Activated CD4-positive, alpha-beta T cell treated with anti-CD3 and anti-CD28 coated beads for 1 hour (primary cell): ENCODE data around the gene LGALS7.

Source experiments
- DNase-seq: peaks from one replicate; pipeline ENCODE4 v3.0.0-alpha.2; 2020

The LGALS7 gene

GRCh38 chr19:38737921-38738737 lies 35.2 kb downstream of the LGALS7 start:
- DNase-seq = no peak

DNA sequence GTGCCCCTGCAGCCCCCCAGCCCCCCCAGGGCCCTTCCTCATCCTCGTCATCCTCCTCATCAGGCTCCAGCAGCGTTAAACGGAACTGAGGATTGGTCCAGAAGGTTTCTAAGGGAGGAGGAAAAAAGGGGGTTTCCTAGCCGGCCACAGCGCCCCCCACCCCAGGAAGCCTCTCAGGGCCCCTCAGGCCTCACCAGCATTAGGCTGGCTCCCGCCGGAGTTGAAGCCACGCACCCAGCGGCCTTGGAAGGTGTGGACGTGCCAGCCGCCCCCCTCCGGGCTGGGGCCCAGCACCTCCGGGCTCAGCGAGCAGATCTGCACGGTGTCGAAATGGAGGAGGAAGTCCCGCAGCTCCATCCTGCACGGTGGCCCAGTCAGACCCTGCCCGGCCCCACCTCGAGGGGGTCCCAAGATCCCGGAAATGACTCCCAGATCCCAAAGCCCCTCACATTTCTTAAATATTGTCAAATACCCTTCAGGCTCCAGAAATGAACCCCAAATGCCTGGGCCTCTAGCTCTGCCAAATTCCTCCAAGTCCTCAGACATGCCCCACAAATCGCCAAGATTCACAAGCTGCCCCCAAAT lies 35.9 kb downstream of the LGALS7 start:
- no peak for DNase-seq

DNA sequence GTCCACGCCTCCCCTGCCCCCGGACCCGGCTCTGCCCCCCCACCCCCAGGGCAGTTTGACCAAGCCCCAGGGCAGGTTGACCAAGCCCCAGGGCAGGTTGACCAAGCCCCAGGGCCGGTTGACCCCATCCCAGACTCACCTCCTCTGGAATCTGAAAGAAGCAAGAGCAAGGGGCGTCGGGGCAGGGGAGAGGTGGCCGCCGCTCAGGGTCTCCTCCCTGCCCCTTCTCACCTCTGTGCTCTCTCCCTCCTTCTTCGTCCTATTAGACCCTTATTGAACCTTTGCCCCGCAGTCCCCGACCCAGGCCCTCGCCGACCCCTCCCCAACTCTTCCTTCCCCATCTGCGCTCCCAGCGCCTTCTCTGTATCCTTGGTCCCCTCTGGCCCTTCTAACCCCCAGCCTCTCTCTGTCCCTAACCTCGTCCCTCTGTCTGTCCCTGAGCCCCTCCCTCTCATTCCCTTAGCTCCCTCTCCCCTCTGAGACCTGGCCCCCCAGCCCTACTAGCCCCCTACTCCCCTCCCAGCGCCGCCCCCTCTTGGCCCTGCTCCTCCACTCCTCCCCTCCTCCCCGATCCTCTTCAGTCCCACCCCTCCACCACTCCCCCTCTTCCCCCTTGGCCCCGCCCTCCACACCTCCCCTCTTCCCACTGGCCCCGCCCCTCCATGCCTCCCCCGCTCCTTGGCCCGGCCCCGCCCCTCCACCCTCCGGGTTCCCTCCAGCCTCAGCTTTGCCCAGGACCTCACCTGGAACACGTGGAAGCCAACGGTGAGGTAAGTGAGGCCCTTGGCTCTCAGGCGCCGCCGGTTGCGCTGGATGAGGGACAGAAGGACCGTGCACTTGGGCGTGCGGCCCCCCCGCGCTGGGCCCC lies 36.7 kb downstream of the LGALS7 start:
- DNase-seq = peak; percentile 48

- peak; percentile 32 for DNase-seq
Measured at GRCh38 chr19:38736036-38736412, 37.3 kb downstream of the LGALS7 start.

DNA sequence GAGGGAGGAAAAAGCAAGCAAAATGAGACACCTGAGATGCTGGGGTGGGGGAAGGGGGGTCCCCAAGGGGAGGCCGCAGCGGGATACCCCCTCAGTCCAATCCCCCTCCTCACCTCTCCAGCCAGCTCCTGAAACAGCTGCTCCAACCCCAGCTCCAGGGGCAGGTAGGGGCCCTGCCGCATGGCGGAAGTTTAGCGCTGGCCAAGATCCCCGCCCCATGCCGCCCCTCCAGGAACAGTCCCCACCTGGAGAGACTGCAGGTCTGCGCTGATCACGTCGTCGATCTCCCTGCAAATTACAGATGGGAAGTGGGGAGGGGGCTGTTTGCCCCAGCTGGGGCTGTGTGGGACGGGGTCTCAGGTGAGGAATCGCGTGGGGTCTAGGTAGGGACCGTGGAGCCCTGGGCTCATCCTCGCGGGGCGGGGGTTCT lies 38.0 kb downstream of the LGALS7 start:
- no peak for DNase-seq

- DNase-seq = no peak
Measured at GRCh38 chr19:38734426-38735256, 38.7 kb downstream of the LGALS7 start.

GRCh38 chr19:38734176-38734425 lies 39.2 kb downstream of the LGALS7 start:
- no peak for DNase-seq

- DNase-seq = no peak
Measured at GRCh38 chr19:38733493-38734175, 39.7 kb downstream of the LGALS7 start.

GRCh38 chr19:38733241-38733492 lies 40.1 kb downstream of the LGALS7 start:
- no peak for DNase-seq

GRCh38 chr19:38731654-38732301 lies 41.5 kb downstream of the LGALS7 start:
- no peak for DNase-seq

GRCh38 chr19:38730731-38731589 lies 42.4 kb downstream of the LGALS7 start:
- DNase-seq = no peak

- DNase-seq = no peak
Measured at GRCh38 chr19:38730470-38730730, 42.9 kb downstream of the LGALS7 start.

DNA sequence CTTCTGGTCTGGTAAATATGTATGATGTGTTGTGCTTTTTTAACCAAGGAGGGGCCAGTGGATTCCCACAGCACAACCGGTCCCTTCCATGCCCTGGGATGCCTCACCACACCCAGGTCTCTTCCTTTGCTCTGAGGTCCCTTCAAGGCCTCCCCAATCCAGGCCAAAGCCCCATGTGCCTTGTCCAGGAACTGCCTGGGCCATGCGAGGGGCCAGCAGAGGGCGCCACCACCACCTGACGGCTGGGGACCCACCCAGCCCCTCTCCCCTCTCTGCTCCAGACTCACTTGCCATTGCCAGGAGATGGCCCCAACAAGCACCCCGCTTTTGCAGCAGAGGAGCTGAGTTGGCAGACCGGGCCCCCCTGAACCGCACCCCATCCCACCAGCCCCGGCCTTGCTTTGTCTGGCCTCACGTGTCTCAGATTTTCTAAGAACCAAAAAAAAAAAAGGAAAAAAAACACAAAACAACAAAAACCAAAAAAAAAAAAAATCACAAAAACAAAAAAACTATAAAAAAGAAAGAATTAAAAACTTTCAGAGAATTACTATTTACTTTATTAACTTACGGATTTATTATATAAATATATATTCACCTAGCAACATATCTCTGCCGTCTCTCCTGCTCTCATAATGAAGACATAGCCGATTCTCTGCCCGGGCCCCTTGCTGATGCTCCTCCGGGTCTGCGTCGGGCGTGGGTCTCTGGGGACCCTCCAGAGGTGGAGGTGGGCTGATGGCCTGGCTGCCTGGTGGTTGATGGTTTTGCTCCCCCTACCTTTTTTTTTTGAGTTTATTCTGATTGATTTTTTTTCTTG lies 43.5 kb downstream of the LGALS7 start:
- peak; percentile 67 for DNase-seq

GRCh38 chr19:38728752-38729541 lies 44.4 kb downstream of the LGALS7 start:
- DNase-seq = no peak

DNA sequence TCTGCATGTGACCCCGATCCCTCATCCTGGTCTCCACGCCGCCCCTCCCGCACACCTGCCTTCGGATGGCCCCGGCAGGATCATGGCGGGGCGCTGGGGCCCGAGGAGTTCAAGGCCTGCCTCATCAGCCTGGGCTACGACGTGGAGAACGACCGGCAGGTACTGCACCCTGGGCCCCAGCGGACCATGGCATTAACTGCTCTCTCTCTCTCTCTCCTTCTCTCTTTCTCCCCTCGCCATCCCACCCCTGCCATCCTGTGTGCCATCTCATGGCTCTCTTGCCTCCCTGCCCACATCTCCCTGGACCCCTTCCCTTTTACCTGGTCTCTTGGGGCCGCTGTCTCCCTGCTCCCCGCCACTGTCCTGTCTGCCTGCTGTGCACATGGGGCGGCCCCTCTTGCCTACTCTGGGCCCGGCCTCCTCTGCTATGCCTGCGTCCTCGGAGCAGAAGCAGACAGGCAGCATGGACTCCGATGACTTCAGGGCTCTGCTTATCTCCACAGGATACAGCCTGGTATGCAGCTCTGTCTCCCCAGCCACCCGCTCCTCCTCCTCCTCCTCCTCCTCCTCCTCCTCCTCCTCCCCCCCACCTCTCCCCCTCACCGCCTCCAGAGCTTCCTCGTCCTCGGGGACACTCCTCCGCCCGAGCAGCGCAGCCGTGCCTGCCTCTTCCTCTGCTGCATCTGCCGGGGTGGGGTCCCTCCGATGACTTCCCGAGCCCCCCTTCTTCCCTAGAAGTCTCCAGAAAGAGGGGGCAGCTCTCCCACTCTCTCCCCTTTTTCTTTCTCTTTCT lies 45.3 kb downstream of the LGALS7 start:
- no peak for DNase-seq

GRCh38 chr19:38727306-38727867 lies 45.9 kb downstream of the LGALS7 start:
- DNase-seq = no peak

DNA sequence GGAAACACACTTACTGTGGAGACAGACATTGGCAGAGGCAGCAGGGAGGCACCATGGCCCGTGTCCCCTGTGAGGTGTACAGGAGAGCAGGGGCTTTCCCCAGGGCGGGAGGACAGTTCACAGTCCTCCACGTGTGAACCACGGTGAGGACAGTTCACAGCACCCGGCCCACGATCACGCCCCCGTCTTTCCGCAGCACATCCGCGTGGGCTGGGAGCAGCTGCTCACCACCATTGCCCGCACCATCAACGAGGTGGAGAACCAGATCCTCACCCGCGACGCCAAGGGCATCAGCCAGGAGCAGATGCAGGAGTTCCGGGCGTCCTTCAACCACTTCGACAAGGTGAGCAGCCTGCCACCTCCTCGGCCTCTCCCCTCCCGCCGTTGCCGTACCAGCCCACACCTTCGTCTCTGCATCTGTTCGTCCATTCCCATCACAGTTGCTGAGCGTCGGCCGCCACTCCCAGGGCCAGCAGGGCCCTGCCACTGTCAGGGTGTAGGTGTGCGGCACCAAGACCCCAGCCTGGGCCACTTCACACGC lies 46.5 kb downstream of the LGALS7 start:
- DNase-seq = no peak

DNA sequence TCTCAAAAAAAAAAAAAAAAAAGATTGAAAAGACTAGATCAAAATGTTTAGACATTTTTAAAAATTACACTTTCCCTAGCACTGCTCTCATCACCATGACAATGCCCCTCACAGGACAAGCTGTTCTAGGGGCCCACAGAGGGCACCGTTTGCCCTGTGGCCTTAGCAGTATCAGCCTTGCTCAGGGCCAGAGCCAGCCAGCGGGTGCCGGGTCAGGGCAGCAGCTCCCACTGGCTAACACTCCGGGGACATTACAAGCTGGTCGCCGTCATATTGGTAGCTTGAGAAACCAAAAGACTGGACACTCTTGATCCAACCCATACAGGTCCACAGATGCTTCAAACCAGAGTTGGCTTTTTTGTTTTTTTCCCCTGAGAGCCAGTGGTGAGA lies 47.0 kb downstream of the LGALS7 start:
- DNase-seq = no peak
